ENCODE results near the gene TTLL10.

Gene TTLL10

DNA sequence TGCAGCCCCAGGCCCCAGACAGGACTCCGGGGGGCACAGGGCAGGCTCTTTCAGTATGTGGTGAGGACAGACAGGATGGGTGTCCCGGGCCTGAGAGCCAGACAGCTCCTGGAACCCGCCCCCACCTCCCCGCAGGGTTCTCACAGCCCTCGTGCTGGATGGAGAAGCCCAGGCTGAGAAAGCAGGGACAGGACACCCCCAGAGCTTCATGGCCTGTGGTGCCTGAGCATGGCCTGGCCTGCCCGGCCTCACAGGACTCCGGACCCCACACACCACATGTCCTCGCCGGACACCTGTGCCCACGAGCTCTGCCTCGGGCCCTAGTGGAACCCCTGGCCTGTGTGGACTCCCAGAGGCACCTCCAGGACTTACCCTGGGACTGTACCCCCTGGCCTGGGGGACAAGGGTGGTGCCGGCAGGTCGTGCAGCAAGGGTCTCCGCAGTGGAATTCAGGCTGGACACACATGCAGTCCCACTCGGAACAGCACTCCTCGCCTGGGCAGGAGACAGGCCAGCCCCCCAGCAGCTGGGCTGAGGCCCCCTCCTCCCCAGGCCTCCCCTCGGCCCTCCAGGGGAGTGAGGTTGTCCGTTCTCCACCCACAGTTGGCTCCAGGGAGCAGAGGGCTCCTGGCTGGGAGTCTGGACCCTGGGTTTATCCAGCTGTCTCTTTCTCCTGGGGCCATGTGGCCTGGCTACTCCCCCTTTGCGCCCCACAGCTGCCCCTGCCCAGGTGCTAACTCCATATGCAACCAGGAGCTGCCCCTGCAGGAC lies 31.5 kb downstream of the TTLL10 start:
- H3K4me3 ChIP-seq (ENCODE audit: low read depth, low read length), result peak overlapping the region; percentile 8
- TF ChIP-seq, protein P1, sequence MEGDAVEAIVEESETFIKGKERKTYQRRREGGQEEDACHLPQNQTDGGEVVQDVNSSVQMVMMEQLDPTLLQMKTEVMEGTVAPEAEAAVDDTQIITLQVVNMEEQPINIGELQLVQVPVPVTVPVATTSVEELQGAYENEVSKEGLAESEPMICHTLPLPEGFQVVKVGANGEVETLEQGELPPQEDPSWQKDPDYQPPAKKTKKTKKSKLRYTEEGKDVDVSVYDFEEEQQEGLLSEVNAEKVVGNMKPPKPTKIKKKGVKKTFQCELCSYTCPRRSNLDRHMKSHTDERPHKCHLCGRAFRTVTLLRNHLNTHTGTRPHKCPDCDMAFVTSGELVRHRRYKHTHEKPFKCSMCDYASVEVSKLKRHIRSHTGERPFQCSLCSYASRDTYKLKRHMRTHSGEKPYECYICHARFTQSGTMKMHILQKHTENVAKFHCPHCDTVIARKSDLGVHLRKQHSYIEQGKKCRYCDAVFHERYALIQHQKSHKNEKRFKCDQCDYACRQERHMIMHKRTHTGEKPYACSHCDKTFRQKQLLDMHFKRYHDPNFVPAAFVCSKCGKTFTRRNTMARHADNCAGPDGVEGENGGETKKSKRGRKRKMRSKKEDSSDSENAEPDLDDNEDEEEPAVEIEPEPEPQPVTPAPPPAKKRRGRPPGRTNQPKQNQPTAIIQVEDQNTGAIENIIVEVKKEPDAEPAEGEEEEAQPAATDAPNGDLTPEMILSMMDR (IDR thresholded peaks at IDR 0.05; ENCODE audit: low read depth, low read length, missing control alignments), result no peak
- no peak for DNase-seq (ENCODE audit: low read depth)

DNA sequence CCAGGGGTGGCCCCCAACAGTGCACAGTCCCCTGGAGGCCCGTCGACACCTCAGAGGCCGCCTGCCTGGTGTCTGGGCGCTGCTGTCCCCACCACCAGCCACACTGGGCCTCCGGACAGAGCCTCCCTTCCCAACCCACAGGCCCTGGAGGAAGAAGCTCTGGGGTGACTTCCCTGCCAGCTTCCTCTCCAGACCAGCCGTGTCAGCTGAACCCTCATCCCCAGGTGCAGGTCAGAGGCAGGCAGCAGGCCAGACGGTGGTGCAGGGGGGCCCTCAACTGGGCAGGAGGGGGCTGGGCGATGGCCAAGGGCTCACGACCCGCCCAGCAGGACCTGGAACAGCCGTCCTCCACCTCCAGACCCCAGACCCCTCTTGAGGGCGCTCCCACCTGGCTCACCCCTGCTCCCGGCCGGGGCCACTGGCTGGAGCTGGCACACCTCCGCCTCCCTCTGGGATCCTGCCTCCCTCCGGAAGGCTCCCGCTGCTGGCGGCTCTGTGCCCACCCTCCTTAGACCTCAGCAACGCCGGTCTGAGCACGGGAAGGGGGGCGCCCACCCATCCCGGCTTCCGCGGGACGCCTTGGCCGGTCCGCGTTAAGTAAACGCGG lies 32.2 kb downstream of the TTLL10 start:
- H3K4me3 ChIP-seq (ENCODE audit: low read depth, low read length), result peak overlapping the region; percentile 8
- DNase-seq (ENCODE audit: low read depth), result no peak
- TF ChIP-seq, protein P1 (IDR thresholded peaks at IDR 0.05; ENCODE audit: low read depth, low read length, missing control alignments), result no peak

DNA sequence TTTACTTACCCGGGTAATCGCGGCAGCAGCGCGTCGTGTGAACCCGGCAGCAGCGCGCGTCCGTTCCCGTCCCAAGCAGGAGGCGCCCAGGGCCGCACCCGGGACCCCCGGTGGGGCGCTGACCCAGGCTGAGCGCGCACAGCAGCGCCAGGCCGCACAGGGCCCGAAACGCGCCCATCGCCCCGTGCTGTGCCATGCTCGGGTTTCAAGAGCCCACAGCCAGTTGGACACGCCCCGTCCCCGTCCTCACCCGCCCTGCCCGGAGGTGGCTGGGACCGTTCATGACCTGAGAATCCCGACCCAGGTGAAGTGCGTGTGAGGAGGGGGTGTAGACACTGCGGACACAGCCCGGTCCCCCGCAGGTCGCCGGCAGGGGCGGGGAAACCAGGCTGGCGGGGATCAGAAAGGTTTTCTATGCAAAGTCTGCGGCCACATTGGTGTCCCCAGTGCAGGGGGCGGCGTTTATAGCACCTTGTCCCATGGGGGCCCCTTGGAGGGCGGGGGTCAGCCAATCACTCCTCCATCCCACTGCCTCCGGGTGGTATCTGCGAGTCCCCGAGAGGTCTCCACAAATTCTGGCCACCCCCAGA lies 32.8 kb downstream of the TTLL10 start, which contains the start of gene TNFRSF18:
TSS of gene TNFRSF18 (minus strand) at position 217 of the 590 bp plus-strand sequence. CDS start at position 196, 21 bp downstream.
- peak within 1 kb of the TSS; percentile 8 for H3K4me3 ChIP-seq (ENCODE audit: low read depth, low read length)
- TF ChIP-seq, protein P1 (IDR thresholded peaks at IDR 0.05; ENCODE audit: low read depth, low read length, missing control alignments), result no peak
- DNase-seq (ENCODE audit: low read depth), result no peak

DNA sequence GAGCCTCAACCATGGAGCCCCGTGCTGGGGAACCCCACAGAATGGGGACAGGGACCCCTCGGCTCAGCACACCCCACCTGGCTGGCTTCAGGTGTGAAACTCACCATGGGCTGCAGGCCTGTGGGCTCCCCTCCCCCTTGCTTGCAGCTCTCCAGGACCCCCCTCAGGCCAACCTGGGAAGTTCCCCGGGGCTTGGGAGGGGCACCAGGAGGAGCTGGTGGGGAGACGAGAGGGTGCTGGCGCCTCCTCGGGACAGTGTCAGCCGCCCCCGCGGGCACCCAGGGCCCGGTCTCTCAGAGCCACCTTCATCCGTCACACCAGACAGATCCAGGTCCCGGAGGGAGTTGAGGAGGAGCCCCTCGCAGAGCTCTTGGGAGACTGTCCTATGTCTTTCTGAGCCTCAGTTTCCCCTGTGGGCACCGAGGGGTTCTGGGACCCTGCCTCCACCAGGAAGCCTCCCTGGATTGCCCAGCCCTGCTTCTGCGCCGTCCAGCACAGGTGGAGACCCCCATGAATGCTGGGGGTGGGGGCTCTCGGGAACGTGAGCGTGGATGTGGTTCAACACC lies 33.4 kb downstream of the TTLL10 start:
- H3K4me3 ChIP-seq (ENCODE audit: low read depth, low read length), result no peak overlapping the region
- TF ChIP-seq, protein P1 (IDR thresholded peaks at IDR 0.05; ENCODE audit: low read depth, low read length, missing control alignments), result no peak
- no peak for DNase-seq (ENCODE audit: low read depth)

DNA sequence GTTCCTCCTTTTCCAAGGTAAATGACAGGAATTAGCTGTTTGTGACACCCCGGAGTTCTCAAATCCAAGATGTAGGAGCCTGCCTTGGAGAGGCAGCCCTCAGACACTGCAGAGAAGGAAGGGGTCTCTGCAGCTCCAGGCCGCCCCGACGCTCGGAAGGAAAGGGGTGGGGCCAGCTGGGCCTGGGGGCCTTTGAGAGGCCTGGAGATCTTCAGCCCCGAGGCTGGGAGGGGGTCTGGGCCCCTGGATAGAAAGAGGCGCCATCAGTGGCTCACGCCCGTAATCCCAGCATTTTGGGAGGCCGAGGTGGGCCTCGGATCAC lies 33.9 kb downstream of the TTLL10 start:
- H3K4me3 ChIP-seq (ENCODE audit: low read depth, low read length), result no peak overlapping the region
- TF ChIP-seq, protein P1 (IDR thresholded peaks at IDR 0.05; ENCODE audit: low read depth, low read length, missing control alignments), result no peak
- no peak for DNase-seq (ENCODE audit: low read depth)

DNA sequence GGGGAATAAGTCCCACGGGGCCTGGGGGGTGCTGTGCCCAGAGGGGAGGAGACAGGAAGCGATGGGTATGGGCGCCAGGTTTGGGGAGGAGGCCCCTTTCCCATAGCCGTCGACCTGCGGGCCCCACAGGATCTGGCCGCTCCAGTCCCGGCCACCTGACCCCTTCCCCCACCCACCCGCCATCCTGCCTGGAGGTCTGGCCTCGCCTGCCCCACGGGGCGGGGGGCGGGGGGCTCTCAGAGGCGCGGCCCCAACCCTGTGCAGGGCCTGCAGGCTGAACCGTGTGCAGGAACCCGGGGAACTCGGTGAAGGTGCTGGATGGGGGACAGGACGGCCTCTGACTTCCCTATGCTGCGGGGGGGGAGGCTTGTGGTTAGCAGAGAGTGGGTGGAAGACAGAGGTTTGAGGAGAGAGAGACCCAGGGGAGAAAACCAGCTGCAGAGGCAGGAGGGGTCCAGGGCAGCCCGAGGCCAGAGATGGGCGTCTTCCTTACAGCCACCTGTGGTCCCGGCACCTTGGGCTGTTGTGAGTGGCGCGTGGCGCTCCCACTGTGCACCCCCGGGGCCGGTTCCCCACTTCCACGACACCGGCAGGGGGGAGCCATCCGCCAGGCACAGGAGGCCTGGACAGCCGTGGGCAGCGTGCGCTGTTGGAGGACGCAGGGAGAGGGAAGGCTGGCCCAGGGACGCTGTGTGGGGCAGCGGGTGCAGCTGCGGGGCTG lies 35.2 kb downstream of the TTLL10 start:
- TF ChIP-seq, protein P1 (IDR thresholded peaks at IDR 0.05; ENCODE audit: low read depth, low read length, missing control alignments), result no peak
- H3K4me3 ChIP-seq (ENCODE audit: low read depth, low read length), result no peak overlapping the region
- no peak for DNase-seq (ENCODE audit: low read depth)
